Stimulated activated CD8-positive, alpha-beta memory T cell treated with anti-CD3 and anti-CD28 coated beads, Interleukin-15, amount 100 ng/mL, for 1 hour (primary cell): ENCODE data around the gene RLN3.
A peak's percentile ranks its signal among the peaks of the same experiment; 100 is the strongest.
"Not testable (repeated sequence)": the region's sequence is repeated elsewhere in the genome, so short reads cannot be mapped to it uniquely, and the experiment has no call there.

Experiments used
- DNase-seq: peaks from one replicate; pipeline ENCODE4 v3.0.0-alpha.2; 2020; ENCODE audit warnings: low read depth

RLN3 gene

DNA sequence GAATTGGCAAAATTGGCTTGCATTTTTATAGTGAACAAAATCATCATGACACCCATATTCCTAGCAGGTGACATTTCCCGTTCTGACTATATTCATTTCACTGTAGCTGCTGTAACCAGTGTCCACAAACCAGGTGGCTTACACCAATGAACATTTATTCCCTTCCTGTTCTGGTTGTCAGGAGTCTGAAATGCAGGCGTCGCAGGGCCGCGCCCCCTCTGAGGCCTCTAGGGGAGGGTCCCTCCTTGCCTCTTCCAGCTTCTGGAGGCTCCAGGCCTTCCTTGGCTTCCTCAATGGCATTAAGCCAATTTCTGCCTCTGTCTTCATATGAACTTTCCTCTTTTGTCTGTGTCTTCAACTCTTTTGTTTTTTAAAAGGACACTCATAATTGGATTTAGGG is 6.5 kb upstream of the RLN3 start:
- no peak for DNase-seq

DNA sequence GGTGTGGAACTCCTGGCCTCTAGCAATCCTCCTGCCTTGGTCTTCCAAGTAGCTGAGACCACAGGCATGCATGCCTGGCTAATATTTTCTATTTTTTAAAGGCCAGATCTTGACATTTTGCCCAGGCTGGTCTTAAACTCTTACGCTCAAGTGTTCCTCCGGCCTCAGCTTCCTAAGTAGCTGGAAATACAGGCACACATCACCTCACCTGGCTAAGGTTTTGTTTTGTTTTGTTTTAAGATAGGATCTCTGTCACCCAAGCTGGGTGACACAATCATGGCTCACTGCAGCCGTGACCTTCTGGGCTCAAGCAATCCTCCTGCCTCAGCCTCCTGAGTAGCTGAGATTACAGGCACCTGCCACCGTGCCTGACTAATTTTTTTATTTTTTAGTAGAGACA is 5.5 kb upstream of the RLN3 start:
- no peak for DNase-seq

DNA sequence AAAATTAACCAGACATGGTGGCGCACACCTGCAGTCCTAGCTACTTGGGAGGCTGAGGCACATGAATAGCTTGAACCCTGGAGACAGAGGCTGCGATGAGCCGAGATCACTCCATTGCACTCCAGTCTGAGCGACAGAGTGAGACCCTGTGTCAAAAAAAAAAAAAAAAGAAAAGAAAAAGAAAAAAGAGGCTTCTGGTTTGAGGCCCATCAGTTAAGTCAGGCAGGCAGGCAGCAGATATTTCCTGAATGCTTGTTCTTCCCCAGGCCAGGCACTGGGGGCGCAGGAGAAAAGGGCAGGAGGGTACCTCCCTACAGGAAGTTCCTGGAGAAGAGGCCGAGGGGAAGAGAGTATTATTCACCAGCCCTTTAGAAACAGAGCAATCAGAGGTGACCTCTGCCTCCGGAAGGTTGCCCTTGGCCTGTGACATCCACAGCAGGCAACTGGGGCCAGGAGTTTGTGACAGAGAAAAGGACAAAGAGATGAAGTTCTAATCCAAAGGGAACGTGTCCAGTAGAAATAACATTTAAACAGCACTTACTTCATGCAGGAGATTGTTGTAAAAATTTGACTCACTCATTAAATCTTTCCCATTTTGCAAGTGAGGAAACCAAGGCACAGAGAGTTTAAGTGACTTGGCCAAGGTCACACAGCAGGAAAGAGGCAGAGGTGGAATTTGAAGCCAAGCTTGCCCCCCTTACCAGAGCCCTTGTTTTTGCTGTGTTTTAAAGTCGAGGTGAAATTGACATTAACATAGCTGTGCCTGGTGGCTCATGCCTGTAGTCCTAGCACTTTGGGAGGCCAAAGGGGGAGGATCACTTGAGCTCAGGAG is 4.3 kb upstream of the RLN3 start:
- no peak for DNase-seq

GRCh38 chr19:14026652-14027192 is 1.2 kb upstream of the RLN3 start:
- not testable (repeated sequence) for DNase-seq

DNA sequence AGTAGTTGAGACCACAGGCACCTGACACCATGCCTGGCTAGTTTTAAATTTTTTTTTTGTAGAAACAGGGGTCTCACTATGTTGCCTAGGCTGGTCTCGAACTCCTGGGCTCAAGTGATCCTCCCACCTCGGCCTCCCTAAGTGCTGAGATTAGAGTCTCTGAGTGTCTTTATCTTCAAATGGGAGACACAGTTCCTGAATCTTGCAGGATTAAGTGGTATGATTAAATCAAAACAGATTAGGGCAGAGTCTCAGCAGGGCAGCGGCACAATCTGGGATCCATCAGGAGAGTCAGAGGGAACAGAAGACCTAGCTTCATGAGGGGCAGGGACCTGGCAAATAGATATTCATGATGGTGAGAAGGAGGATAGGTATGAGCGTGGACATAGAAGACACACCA is 953 bp downstream of the RLN3 start:
- no peak for DNase-seq

- DNase-seq: no peak
Observed at GRCh38 chr19:14030997-14031718, 3.2 kb downstream of the RLN3 start.

DNA sequence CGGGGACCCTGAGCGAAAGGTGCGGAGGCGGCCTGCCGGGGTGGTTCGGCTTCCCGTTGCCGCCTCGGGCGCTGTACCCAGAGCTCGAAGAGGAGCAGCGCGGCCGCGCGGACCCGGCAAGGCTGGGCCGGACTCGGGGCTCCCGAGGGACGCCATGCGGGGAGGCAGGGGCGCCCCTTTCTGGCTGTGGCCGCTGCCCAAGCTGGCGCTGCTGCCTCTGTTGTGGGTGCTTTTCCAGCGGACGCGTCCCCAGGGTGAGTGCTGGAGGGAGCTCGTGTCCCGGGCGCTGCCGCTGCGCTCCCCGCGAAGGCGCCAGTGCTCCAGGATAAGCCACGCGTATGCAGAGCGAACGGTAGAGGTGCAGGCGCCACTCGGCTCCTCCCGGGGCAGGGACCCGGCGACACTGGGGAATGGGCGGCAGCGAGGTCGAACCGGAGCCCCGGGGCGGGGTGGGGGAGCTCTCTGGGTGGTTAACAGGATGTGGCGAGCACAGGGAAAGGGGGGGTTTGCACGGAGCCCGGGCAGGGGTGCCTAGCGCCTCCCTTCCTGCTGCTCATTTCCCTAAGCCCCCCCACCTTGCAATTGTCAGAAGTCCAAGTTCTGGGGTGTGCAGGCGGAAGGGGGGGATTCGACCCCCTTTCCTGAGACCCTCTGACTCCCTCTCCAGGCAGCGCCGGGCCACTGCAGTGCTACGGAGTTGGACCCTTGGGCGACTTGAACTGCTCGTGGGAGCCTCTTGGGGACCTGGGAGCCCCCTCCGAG is 4.0 kb downstream of the RLN3 start, which contains the start of gene IL27RA:
IL27RA (plus strand) TSS at position 44 of the 762 bp plus-strand sequence; CDS start at position 155, 111 bp downstream.
- peak; percentile 59 for DNase-seq

- no peak for DNase-seq
Observed at GRCh38 chr19:14033946-14034345, 6.0 kb downstream of the RLN3 start.

DNA sequence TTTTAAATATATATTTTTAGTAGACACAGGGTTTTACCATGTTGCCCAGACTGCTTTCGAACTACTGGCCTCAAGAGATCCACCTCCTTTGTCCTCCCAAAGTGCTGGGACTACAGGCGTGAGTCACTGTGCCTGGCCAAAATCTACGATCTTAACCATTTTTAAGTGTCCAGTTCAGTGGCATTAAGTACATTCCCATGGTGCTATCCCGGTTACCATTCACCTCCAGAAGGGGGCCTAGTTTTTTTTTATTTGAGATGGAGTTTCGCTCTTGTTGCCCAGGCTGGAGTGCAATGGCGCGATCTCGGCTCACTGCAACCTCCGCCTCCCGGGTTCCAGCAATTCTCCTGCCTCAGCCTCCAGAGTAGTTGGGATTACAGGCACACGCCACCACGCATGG is 7.2 kb downstream of the RLN3 start:
- DNase-seq: not testable (repeated sequence)

GRCh38 chr19:14035706-14036105 is 7.8 kb downstream of the RLN3 start:
- DNase-seq: no peak

DNA sequence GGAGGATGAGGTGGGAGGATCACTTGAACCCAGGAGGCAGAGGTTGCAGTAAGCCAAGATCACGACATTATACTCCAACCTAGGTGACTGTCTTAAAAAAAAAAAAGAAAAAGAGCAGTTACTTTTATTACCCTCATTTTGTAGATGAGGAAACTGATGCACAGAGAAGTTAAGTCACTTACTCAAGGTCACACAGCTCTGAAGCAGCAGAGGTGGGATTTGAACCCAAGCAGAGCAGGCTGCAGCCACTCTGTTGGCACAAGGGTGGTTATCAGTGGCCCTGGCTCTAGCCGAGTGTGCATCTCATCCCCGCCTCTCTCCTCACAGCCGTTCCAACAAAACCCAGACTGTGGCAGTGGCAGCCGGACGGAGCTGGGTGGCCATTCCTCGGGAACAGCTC is 11.2 kb downstream of the RLN3 start:
- DNase-seq: no peak

GRCh38 chr19:14042659-14043608 is 15.0 kb downstream of the RLN3 start:
- not testable (repeated sequence) for DNase-seq

DNA sequence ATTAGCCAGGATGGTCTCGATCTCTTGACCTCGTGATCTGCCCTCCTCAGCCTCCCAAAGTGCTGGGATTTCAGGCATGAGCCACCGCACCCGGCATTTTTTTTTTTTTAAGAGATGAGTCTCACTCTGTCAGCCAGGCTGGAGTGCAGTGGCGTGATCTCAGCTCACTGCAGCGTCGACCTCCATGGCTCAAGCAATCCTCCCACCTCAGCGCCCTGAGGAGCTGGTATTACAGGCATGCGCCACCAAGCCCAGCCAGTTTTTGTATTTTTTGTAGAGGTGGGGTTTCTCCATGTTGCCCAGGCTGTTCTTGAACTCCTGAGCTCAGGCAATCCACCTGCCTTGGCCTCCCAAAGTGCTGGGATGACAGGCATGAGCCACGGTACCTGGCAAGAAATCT is 19.9 kb downstream of the RLN3 start:
- DNase-seq: not testable (repeated sequence)

DNA sequence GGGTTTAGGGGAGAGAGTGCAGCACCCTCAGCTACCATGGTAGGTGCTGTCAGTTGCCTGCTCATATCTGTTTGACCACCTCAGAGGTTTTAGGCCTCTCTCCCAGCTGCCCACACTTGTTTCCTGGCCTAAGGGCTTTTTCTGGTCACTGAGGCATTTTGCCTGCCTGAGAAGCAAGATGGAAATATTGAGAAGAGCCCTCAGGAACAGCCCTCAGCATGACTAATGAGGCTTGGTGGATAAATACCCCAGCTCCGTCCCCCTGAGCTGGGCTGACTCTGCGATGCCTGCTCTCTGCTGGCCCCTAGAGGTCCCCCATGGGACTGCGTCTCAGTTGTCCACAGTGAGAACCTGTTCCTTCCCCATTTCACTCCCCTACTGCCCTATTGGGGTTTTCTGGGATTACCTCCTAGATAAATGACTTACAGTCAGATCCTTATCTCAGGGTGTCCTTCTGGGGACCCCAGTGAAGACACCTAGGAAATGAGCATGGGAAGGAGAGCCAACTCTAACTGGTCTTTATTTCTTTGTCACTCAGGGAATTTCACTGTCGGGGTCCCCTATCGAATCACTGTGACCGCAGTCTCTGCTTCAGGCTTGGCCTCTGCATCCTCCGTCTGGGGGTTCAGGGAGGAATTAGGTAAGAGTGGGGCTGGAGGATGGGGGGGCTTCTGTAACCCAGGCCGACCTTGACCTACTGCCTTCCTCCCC is 20.6 kb downstream of the RLN3 start:
- DNase-seq: peak; percentile 73

- no peak for DNase-seq
Observed at GRCh38 chr19:14050512-14050911, 22.6 kb downstream of the RLN3 start.

GRCh38 chr19:14050961-14051360 is 23.0 kb downstream of the RLN3 start:
- DNase-seq: not testable (repeated sequence)

DNA sequence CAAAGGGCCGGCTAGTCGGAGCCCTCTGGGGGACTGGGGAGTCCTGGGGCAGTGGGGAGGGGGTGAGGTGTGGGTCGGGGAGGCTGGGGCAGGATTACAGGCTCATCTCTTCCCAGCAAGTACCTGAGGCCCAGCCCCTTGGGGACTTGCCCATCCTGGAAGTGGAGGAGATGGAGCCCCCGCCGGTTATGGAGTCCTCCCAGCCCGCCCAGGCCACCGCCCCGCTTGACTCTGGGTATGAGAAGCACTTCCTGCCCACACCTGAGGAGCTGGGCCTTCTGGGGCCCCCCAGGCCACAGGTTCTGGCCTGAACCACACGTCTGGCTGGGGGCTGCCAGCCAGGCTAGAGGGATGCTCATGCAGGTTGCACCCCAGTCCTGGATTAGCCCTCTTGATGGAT is 24.0 kb downstream of the RLN3 start:
- no peak for DNase-seq

GRCh38 chr19:14052470-14052869 is 24.5 kb downstream of the RLN3 start:
- DNase-seq: no peak

DNA sequence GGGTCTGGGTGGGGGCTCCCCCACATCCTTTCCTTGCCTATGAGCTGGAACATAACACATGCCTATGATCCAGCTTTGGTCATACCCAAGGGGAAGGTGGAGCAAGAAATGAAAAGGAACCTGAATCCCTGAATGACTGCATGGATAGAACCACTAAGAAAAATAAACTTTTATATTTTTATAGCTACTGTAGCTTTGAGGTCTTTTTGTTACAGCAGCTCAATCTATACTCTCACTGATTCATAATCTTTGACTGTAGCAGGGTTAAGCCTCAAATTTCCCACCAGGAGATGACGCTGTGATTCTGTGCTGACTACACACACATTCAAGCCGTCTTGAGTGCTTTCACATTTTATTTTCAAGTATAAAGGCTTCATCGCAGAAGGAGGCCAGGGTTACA is 25.1 kb downstream of the RLN3 start:
- DNase-seq: no peak

DNA sequence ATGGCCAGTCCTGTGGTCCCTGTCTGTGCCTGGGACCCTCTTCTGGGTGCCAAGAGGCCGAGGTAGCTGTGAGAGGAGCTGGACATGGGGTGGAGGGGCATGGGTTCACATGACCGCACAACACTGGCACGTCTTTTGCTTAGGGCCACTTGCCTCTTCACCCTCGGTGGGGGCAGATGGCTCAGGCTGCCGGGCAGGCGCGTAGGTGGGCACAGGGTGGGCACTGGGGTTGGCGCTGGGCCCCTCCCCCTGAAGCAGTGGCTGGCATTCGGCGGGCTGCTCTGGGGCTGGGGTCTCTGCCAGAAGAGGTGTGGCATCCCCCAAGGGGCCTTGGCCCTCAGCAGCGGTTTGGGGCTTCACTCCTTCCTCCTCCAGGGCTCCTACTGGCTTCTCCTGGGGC is 25.6 kb downstream of the RLN3 start:
- no peak for DNase-seq
